Keratinocyte (primary cell): ENCODE results near the gene CRYL1.

Source experiments
- EZH2 ChIP-seq: IDR thresholded peaks from one replicate; pipeline ENCODE4 v1.6.1; 2012; ENCODE audit warnings: inconsistent platforms, mild to moderate bottlenecking, low read length, moderate library complexity
- TF ChIP-seq, protein P1 (sequence below), 3 experiments: IDR thresholded peaks in 1 of 3; conservative IDR thresholded peaks in 1 of 3; optimal IDR thresholded peaks in 1 of 3; 2 replicates in 2 of 3; 3 replicates in 1 of 3; pipeline versions ENCODE3 to v1.5.1; 2011; ENCODE audit warnings: low read length in 3 of 3, mild to moderate bottlenecking in 3 of 3, moderate library complexity in 2 of 3, control low read depth in 1 of 3, inconsistent platforms in 1 of 3; ENCODE audit not compliant: insufficient read depth in 2 of 3; ENCODE audit errors: extremely low read depth in 1 of 3

DNA sequence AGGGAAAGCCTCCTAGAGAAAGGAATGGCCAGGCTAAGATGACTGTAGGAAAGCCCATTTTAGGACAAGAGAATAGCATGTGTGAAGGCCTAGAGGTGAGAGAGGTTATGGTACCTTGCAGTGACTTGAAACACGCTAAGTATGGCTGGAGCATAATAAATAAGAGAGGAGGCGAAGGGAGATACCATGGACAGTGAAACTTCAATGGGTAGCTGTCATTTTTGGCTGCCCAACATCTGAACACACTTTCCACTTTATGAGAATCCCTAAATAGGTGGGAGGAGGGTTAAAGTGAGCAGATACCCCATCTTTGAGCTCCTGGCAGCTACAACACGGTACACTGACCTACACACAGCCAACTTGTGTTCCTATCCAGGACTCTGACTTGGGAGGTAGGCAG lies 33.3 kb upstream of the CRYL1 start:
- TF ChIP-seq, protein P1, sequence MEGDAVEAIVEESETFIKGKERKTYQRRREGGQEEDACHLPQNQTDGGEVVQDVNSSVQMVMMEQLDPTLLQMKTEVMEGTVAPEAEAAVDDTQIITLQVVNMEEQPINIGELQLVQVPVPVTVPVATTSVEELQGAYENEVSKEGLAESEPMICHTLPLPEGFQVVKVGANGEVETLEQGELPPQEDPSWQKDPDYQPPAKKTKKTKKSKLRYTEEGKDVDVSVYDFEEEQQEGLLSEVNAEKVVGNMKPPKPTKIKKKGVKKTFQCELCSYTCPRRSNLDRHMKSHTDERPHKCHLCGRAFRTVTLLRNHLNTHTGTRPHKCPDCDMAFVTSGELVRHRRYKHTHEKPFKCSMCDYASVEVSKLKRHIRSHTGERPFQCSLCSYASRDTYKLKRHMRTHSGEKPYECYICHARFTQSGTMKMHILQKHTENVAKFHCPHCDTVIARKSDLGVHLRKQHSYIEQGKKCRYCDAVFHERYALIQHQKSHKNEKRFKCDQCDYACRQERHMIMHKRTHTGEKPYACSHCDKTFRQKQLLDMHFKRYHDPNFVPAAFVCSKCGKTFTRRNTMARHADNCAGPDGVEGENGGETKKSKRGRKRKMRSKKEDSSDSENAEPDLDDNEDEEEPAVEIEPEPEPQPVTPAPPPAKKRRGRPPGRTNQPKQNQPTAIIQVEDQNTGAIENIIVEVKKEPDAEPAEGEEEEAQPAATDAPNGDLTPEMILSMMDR (optimal IDR thresholded peaks at IDR 0.05 in 1 of 3, IDR thresholded peaks at IDR 0.05 in 1 of 3, conservative IDR thresholded peaks at IDR 0.05 in 1 of 3; ENCODE audit: extremely low read depth in 1 of 3, insufficient read depth in 2 of 3, low read length in 3 of 3): no peak
- TF ChIP-seq EZH2: no peak
